Measurements from ENCODE around the gene IQSEC1. TPM values are rescaled to one million over a fixed set of nuclear protein-coding genes. Genes with fewer than 3 reads are reported as not detected.

IQSEC1 gene
- total and polyA plus RNA-seq, 4 experiments from 2014 or later = 11.9 to 82.0 (median 62.3) TPM

GRCh38 chr3:12906916-12907290, 166.3 kb downstream of the IQSEC1 start:
- ChIA-PET POLR2A (ENCODE audit: partially characterized antibody) (no interaction called here), CTCF (ENCODE audit: partially characterized antibody) (no interaction called here)
- Histone ChIP-seq H3K36me3 (ENCODE audit: insufficient read depth, low read length) (peaks cover 83% of the 10 kb centered on the region), H3K4me3 (ENCODE audit: low read length in 2 of 2) (no peak overlapping the region), H3K27ac (ENCODE audit: low read depth, low read length) (no peak overlapping the region), H3K4me1 (ENCODE audit: insufficient read depth, low read length) (no peaks in the 10 kb centered on the region), H3K27me3 (ENCODE audit: insufficient read depth, low read length) (no peaks in the 10 kb centered on the region), H3K9me3 (ENCODE audit: control insufficient read depth in 1 of 2, low read length in 2 of 2) (no peaks in the 10 kb centered on the region)
- peak overlapping the region in 1 of 7 donors; percentile 35 for H3K27ac Mint-ChIP-seq
- H3K4me3 Mint-ChIP-seq = no peak overlapping the region
- no peak for DNase-seq
- peaks cover 0 to 1% (median 0%) of the 10 kb centered on the region in 8 donors for H3K9me3 Mint-ChIP-seq
- H3K4me1 Mint-ChIP-seq = no peaks in the 10 kb centered on the region
- peaks cover 28 to 73% of the 10 kb centered on the region in 2 donors for H3K36me3 Mint-ChIP-seq
- intact Hi-C loops (cut with micrococcal nuclease) = no loop called here
- no peaks in the 10 kb centered on the region for H3K27me3 Mint-ChIP-seq

GRCh38 chr3:12906141-12906915, 166.9 kb downstream of the IQSEC1 start:
- H3K4me3 ChIP-seq (ENCODE audit: low read length in 2 of 2) = no peak overlapping the region
- H3K4me1 ChIP-seq (ENCODE audit: insufficient read depth, low read length) = no peaks in the 10 kb centered on the region
- H3K27me3 Mint-ChIP-seq = no peaks in the 10 kb centered on the region
- ChIA-PET CTCF (ENCODE audit: partially characterized antibody) (no interaction called here), POLR2A (ENCODE audit: partially characterized antibody) (no interaction called here)
- H3K9me3 Mint-ChIP-seq = peaks cover 0 to 1% (median 0%) of the 10 kb centered on the region in 8 donors
- H3K36me3 Mint-ChIP-seq = peaks cover 28 to 71% of the 10 kb centered on the region in 2 donors
- no peaks in the 10 kb centered on the region for H3K27me3 ChIP-seq (ENCODE audit: insufficient read depth, low read length)
- no peaks in the 10 kb centered on the region for H3K9me3 ChIP-seq (ENCODE audit: control insufficient read depth in 1 of 2, low read length in 2 of 2)
- H3K4me3 Mint-ChIP-seq = no peak overlapping the region
- peak overlapping the region in 2 of 7 donors; percentile 35 to 83 for H3K27ac Mint-ChIP-seq
- no peak for DNase-seq
- no peaks in the 10 kb centered on the region for H3K4me1 Mint-ChIP-seq
- no peak overlapping the region for H3K27ac ChIP-seq (ENCODE audit: low read depth, low read length)
- intact Hi-C loops (cut with micrococcal nuclease) = no loop called here
- peaks cover 83% of the 10 kb centered on the region for H3K36me3 ChIP-seq (ENCODE audit: insufficient read depth, low read length)

- ChIA-PET CTCF (ENCODE audit: partially characterized antibody) (no interaction called here), POLR2A (ENCODE audit: partially characterized antibody) (no interaction called here)
- no peak for DNase-seq
- H3K4me3 ChIP-seq (ENCODE audit: low read length in 2 of 2) = no peak overlapping the region
- H3K9me3 Mint-ChIP-seq = peaks cover 0 to 1% (median 0%) of the 10 kb centered on the region in 8 donors
- H3K27me3 Mint-ChIP-seq = no peaks in the 10 kb centered on the region
- peaks cover 29 to 71% of the 10 kb centered on the region in 2 donors for H3K36me3 Mint-ChIP-seq
- H3K27ac Mint-ChIP-seq = peak overlapping the region in 1 of 7 donors; percentile 83
- no peak overlapping the region for H3K4me3 Mint-ChIP-seq
- no peak overlapping the region for H3K27ac ChIP-seq (ENCODE audit: low read depth, low read length)
- peaks cover 75% of the 10 kb centered on the region for H3K36me3 ChIP-seq (ENCODE audit: insufficient read depth, low read length)
- H3K27me3 ChIP-seq (ENCODE audit: insufficient read depth, low read length) = no peaks in the 10 kb centered on the region
- no peaks in the 10 kb centered on the region for H3K9me3 ChIP-seq (ENCODE audit: control insufficient read depth in 1 of 2, low read length in 2 of 2)
- no peaks in the 10 kb centered on the region for H3K4me1 Mint-ChIP-seq
- intact Hi-C loops (cut with micrococcal nuclease) = no loop called here
- H3K4me1 ChIP-seq (ENCODE audit: insufficient read depth, low read length) = no peaks in the 10 kb centered on the region
Observed at GRCh38 chr3:12905316-12906071, 167.7 kb downstream of the IQSEC1 start.

GRCh38 chr3:12904951-12905315, 168.3 kb downstream of the IQSEC1 start:
- H3K36me3 ChIP-seq (ENCODE audit: insufficient read depth, low read length) = peaks cover 72% of the 10 kb centered on the region
- H3K4me1 ChIP-seq (ENCODE audit: insufficient read depth, low read length) = no peaks in the 10 kb centered on the region
- Mint-ChIP-seq H3K36me3 (peaks cover 32 to 69% of the 10 kb centered on the region in 2 donors), H3K4me3 (no peak overlapping the region), H3K9me3 (peaks cover 0 to 1% (median 0%) of the 10 kb centered on the region in 8 donors), H3K27me3 (no peaks in the 10 kb centered on the region), H3K27ac (peak overlapping the region in 1 of 7 donors; percentile 10), H3K4me1 (no peaks in the 10 kb centered on the region)
- H3K27ac ChIP-seq (ENCODE audit: low read depth, low read length) = no peak overlapping the region
- POLR2A ChIA-PET (ENCODE audit: partially characterized antibody) = no interaction called here
- no peaks in the 10 kb centered on the region for H3K27me3 ChIP-seq (ENCODE audit: insufficient read depth, low read length)
- CTCF ChIA-PET (ENCODE audit: partially characterized antibody) = no interaction called here
- intact Hi-C loops (cut with micrococcal nuclease) = no loop called here
- DNase-seq = no peak
- no peak overlapping the region for H3K4me3 ChIP-seq (ENCODE audit: low read length in 2 of 2)
- no peaks in the 10 kb centered on the region for H3K9me3 ChIP-seq (ENCODE audit: control insufficient read depth in 1 of 2, low read length in 2 of 2)

- H3K27ac ChIP-seq (ENCODE audit: low read depth, low read length) = no peak overlapping the region
- ChIA-PET POLR2A (ENCODE audit: partially characterized antibody) (no interaction called here), CTCF (ENCODE audit: partially characterized antibody) (interaction anchor here (1.5 kb wide), 1 partner anchor 117 kb away, joined by 3 read pairs; no protein-coding TSS in a partner anchor)
- no peaks in the 10 kb centered on the region for H3K27me3 ChIP-seq (ENCODE audit: insufficient read depth, low read length)
- peaks cover 31 to 67% of the 10 kb centered on the region in 2 donors for H3K36me3 Mint-ChIP-seq
- H3K27ac Mint-ChIP-seq = peak overlapping the region in 1 of 7 donors; percentile 46
- H3K4me3 ChIP-seq (ENCODE audit: low read length in 2 of 2) = no peak overlapping the region
- no peak overlapping the region for H3K4me3 Mint-ChIP-seq
- intact Hi-C loops (cut with micrococcal nuclease) = no loop called here
- H3K36me3 ChIP-seq (ENCODE audit: insufficient read depth, low read length) = peaks cover 72% of the 10 kb centered on the region
- no peaks in the 10 kb centered on the region for H3K4me1 ChIP-seq (ENCODE audit: insufficient read depth, low read length)
- H3K4me1 Mint-ChIP-seq = no peaks in the 10 kb centered on the region
- no peak for DNase-seq
- H3K27me3 Mint-ChIP-seq = no peaks in the 10 kb centered on the region
- H3K9me3 ChIP-seq (ENCODE audit: control insufficient read depth in 1 of 2, low read length in 2 of 2) = no peaks in the 10 kb centered on the region
- H3K9me3 Mint-ChIP-seq = peaks cover 0 to 3% (median 0%) of the 10 kb centered on the region in 8 donors
Observed at GRCh38 chr3:12903881-12904280, 169.3 kb downstream of the IQSEC1 start.

DNA sequence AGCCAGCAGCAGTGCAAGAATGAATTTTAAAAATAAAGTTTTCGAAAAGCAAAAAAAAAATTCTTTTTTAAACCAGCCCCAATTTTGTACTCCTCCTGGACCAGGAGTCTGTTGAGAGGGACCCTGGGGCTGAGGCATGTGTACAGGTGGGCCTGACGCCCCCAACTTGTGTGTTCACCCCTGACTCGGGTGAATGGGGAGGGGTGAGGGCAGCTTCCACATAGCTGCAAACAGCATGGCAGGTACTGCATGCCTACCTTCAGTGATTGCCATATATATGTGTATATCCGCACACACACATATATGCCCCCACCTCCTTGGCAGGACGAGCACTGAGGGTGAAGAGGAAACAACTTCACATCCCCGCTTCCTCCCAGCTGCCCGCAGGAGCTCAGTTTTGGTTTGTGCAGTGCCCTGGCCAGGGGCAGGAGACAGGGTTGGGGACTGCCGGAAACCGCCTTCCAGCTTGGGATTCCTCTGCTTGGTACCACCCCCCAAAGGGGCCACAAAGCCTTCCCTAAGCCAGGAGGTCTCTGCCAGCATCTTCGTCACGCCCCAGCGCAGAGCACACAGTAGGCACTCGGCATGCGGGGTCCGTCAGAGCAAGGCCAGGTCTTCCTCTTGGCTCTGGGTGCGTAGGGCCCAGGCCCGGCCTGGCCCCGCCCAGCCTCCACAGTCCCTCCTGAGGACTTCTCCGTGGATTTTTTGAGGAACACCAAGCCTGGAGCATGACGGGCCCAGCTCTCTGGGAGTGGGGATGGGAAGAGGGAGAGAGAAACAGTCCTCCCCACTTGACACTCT, 170.0 kb downstream of the IQSEC1 start:
- Mint-ChIP-seq H3K27ac (peak overlapping the region in 2 of 7 donors; percentile 24 to 46), H3K9me3 (peaks cover 0 to 3% (median 0%) of the 10 kb centered on the region in 8 donors), H3K4me1 (no peaks in the 10 kb centered on the region), H3K27me3 (no peaks in the 10 kb centered on the region), H3K36me3 (peaks cover 29 to 65% of the 10 kb centered on the region in 2 donors), H3K4me3 (no peak overlapping the region)
- H3K4me1 ChIP-seq (ENCODE audit: insufficient read depth, low read length) = no peaks in the 10 kb centered on the region
- H3K36me3 ChIP-seq (ENCODE audit: insufficient read depth, low read length) = peaks cover 67% of the 10 kb centered on the region
- H3K27me3 ChIP-seq (ENCODE audit: insufficient read depth, low read length) = no peaks in the 10 kb centered on the region
- H3K9me3 ChIP-seq (ENCODE audit: control insufficient read depth in 1 of 2, low read length in 2 of 2) = no peaks in the 10 kb centered on the region
- CTCF ChIA-PET (ENCODE audit: partially characterized antibody) = interaction anchor here (1.4 to 1.5 kb wide), 2 partner anchors 116 to 189 kb away, joined by 3 to 4 read pairs; no protein-coding TSS in a partner anchor
- DNase-seq = peak in 1 of 5 donors; percentile 5
- intact Hi-C loops (cut with micrococcal nuclease) = no loop called here
- POLR2A ChIA-PET (ENCODE audit: partially characterized antibody) = no interaction called here
- H3K27ac ChIP-seq (ENCODE audit: low read depth, low read length) = no peak overlapping the region
- no peak overlapping the region for H3K4me3 ChIP-seq (ENCODE audit: low read length in 2 of 2)

Data from CD4-positive, alpha-beta memory T cell (primary cell).